RKO (cell line): ENCODE data around the gene WSB1.
A peak's percentile ranks its signal among the peaks of the same experiment; 100 is the strongest.
"Not testable (repeated sequence)": the region's sequence is repeated elsewhere in the genome, so short reads cannot be mapped to it uniquely, and the experiment has no call there.

Source experiments
- DNase-seq: peaks from one replicate; pipeline ENCODE4 v3.0.0-alpha.2; 2016; ENCODE audit warnings: low spot score

Gene WSB1

GRCh38 chr17:27279132-27279531 is 14.8 kb upstream of the WSB1 start:
- not testable (repeated sequence) for DNase-seq

DNA sequence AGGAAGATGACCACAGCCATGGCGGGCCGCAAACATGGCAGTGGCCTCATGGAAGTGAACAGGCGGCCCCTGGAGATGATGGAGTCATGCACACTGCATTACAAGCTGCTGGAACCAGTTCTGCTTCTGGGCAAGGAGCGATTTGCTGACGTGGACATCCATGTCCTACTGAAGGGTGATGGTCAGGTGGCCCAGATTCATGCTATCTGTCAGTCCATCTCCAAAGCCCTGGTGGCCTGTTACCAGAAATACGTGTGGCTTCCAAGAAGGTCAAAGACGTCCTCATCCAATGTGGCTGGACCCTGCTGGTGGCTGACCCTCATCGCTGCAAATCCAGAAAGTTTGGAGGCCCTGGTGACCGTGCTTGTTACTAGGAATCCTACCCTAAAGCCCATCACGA is 13.4 kb upstream of the WSB1 start:
- DNase-seq = no peak

GRCh38 chr17:27281438-27281837 is 12.5 kb upstream of the WSB1 start:
- no peak for DNase-seq

GRCh38 chr17:27282054-27282551 is 11.8 kb upstream of the WSB1 start:
- DNase-seq = no peak

DNA sequence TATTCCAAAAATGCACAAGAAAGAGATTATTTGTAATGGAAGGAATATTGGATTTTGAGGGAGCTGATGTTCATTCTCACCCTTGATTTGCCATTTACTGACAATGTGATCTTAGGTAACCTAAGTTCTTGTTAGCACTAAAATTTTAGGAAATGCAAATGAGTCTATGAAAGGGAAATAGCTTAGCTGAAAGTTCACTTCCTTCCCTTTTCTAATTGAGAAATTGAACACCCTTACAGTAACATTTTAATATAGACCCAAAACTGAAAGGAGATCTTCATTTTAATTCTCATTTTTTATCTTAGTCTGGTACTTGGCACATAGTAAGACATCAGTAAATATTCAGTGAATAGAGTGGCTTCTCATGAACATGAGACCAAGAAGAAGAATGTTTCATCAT is 10.9 kb upstream of the WSB1 start:
- no peak for DNase-seq

GRCh38 chr17:27283751-27284150 is 10.2 kb upstream of the WSB1 start:
- no peak for DNase-seq

- DNase-seq = no peak
These were observed 9.0 kb upstream of the WSB1 start for GRCh38 chr17:27284811-27285415.

GRCh38 chr17:27285516-27285915 is 8.4 kb upstream of the WSB1 start:
- DNase-seq = no peak

DNA sequence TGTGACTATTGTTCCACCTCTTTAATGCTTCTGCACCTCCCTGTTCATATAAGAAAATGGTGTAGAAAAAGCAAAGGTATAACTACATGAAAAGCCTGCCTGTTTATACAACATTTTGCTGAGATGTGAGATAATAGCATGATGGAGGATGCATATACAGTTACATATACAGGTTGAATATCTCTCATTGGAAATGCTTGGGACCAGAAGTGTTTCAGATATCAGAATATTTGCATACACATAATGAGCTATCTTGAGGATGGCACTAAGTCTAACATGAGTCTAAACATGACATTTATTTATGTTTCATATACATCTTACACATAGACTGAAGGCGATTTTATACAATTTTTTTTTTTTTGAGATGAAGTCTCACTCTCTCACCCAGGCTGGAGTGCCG is 5.7 kb upstream of the WSB1 start:
- DNase-seq = no peak

DNA sequence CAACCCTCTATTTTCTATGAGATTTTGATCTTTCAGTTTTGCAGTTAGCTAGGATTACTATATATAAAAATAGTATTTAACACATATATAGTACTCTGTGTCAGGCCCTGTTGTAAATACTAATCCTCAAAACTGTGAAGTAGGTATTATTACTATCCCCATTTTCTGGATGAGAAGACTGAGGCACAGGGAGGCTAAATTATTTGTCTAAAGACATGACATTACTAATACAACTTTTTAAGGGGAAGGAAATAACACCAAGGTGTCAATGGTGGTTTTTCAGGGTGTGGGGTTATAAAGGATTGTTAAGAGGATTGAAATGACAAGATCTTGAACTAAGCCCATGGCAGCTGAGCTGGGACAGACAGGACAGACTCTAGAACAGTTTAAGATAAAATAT is 4.1 kb upstream of the WSB1 start:
- no peak for DNase-seq

GRCh38 chr17:27290916-27291598 is 2.9 kb upstream of the WSB1 start:
- DNase-seq = no peak

- DNase-seq = no peak
These were observed 486 bp upstream of the WSB1 start for GRCh38 chr17:27293359-27293897.

DNA sequence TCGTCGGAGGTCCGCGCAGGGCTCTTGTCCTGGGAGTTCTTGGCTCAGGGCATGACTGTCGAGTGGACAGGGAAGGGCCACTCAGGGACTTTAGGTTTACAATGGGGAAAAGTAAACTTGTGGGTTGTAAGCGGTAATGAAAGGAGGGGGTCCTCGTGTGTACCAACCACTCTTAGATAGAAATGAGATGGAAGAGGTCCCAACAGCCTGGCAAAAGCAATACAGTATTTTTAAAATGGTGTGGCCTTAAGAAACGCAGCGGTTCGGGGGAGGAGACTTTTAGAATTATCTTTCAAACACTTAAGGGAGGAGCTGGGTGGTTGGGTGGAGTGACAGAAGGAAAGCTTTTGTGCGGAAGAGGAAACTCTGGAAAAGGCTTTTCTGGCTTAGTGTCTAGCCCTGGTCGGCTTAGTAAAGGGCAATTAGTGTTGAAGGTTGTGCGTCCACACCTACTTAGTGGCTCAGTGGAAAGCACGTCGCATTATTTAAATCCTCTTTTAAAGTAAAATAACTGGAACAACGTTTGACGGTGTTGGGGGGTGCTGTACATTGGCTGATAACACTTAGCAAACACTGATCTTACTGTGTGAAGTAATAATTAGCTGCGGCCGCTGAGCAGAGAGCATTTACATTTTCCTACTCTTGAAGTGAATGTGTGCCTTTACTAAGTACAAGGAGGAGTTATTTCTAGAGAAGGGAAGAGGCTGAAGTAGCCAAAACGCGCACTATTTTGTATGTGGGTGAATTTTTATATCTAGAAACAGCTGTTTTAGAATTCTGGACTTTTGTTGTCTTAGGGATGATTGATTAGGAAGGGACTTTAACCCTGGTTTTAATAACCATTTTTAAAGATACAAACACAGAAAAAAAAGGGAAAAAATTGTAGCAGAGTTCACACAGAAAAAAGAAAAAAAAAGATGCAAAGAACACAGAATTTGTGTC is 1.0 kb downstream of the WSB1 start:
- DNase-seq = peak; percentile 88

DNA sequence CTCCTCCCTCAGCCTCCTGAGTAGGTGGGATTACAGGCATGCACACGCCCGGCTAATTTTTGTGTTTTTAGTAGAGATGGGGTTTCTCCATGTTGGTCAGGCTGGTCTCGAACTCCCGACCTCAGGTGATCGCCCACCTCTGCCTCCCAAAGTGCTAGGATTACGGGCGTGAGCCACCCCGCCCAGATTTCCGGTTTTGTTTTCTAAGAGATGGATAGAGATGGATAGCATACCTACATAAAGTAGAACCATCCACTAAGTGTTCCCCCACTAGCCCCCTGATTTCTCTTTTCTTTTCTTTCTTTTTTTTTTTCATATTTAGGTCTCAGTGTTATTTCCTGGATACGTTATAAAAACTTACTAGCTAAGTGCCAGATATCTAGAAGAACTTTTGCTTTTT is 2.0 kb downstream of the WSB1 start:
- peak; percentile 14 for DNase-seq

GRCh38 chr17:27296428-27296979 is 2.6 kb downstream of the WSB1 start:
- peak; percentile 69 for DNase-seq

DNA sequence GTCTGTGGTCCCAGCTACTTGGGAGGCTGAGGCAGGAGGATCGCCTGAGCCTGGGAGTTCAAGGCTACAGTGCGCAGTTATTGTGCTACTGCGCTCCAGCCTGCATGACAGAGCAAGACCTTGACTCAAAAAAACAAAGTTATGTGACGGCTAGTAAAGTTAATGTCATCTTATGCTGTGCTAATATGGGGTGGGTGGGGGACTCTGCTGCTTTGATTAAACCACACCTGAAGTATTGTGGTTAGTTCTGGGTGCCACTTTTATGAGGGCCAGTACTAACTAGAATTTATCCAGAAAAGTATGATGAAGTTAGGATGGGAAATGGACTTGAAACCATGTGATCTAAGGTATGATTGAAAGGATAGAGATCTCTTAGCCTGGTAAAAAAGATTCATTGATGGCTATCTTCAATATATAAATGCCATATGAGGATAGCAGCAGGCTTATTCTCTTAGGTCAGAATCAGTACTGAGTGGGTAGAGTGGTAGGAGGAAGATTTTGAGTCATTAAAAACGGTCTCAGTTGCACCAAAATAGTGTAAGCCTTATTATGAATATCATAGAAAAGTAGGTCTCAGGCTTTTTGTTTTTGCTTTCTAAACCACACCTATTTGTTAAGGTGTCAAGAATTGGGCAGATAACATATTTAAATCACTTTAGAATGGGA is 5.6 kb downstream of the WSB1 start:
- DNase-seq = no peak

GRCh38 chr17:27303734-27304133 is 9.8 kb downstream of the WSB1 start:
- no peak for DNase-seq

DNA sequence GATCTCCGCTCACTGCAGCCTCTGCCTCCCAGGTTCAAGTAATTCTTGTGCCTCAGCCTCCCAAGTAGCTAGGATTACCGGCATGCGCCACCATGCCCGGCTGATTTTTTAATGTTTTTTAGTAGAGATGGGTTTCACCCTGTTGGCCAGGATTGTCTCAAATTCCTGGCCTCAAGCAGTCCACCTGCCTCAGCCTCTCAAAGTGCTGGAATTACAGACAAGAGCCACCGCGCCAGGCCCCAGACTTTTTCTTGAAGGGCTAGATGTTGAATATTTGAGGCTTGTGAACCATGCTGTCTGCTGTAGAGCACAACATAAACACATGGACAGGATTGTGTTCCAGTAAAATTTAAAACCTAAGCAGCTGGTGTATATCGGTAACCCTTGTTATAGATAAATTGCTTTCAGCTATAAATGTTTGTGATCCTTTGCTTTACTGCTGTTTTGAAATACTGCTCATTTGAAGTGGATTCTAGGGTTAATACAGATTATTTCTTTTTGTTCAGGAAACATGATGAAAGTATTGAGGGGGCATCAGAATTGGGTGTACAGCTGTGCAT is 12.4 kb downstream of the WSB1 start:
- no peak for DNase-seq

DNA sequence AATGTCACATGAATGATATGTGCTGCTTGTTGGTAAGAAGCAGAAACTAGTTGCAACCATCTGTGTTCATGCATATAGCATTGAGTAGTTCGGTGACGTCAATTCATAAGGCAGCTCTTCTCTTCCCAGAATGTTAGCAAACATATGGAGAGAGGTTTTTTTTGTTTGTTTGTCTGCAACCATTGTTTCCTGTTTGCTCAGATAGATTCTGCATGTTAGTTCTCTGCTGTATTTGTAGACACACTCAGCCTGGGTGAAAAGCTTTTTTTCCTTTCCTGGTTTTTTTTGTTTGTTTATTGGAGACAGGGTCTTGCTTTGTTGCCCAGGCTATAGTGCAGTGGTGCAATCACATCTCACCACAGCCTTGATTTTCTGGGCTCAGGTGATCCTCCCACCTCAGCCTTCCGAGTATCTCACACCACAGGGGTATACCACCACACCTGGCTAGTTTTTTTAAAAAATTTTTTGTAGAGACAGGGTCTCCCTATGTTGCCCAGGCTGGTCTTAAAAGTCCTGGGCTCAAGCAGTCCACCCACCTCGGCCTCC is 16.7 kb downstream of the WSB1 start:
- DNase-seq = no peak

GRCh38 chr17:27313301-27313700 is 19.4 kb downstream of the WSB1 start:
- DNase-seq = no peak

GRCh38 chr17:27315322-27315721 is 21.4 kb downstream of the WSB1 start:
- DNase-seq = no peak
